K562 (cell line): ENCODE data around the gene TMEM117. TPM values are rescaled to one million over a fixed set of nuclear protein-coding genes. Genes with fewer than 3 reads are reported as not detected.
A peak's percentile ranks its signal among the peaks of the same experiment; 100 is the strongest.

Experiments used
- ATF1 ChIP-seq, 2 experiments: fragments of 450-650 bp in 1 of 2; IDR thresholded peaks; 2 replicates each; pipeline ENCODE4 v1.6.1; 2016; ENCODE audit warnings: missing compliant biosample characterization in 1 of 2, missing genetic modification characterization in 1 of 2
- BRD4 ChIP-seq: fragments of 200-600 bp; sonication (generic); IDR thresholded peaks from 2 replicates; pipeline ENCODE4 v1.6.1; 2017; ENCODE audit warnings: inconsistent platforms
- CBX2 ChIP-seq: fragments of 200-600 bp; sonication (generic); IDR thresholded peaks from one replicate; pipeline ENCODE4 v1.6.1; 2012; ENCODE audit warnings: mild to moderate bottlenecking, low read length, inconsistent platforms; ENCODE audit not compliant: insufficient read depth, poor library complexity, severe bottlenecking
- CHAMP1 ChIP-seq: fragments of 450-650 bp; IDR thresholded peaks from 2 replicates; pipeline ENCODE4 v1.6.1; 2016; ENCODE audit warnings: mild to moderate bottlenecking
- FOXA1 ChIP-seq: fragments of 450-650 bp; IDR thresholded peaks from 2 replicates; pipeline ENCODE4 v1.6.1; 2016; ENCODE audit warnings: mild to moderate bottlenecking, borderline replicate concordance
- FOXM1 ChIP-seq, 2 experiments: fragments of 450-650 bp in 1 of 2; sonication (generic) in 1 of 2; formaldehyde crosslinking in 1 of 2; IDR thresholded peaks; 2 replicates each; pipeline versions ENCODE4 v1.6.1 to v1.9.0; 2017 to 2022; ENCODE audit warnings: low read depth in 2 of 2, mild to moderate bottlenecking in 2 of 2, missing genetic modification reagents in 1 of 2, moderate library complexity in 1 of 2
- FOXP1 ChIP-seq: sonication (generic); formaldehyde crosslinking; IDR thresholded peaks from 2 replicates; pipeline ENCODE4 v1.8.0; 2022; ENCODE audit warnings: mild to moderate bottlenecking, missing genetic modification reagents
- GTF2B ChIP-seq: IDR thresholded peaks from 2 replicates; pipeline ENCODE4 v1.6.1; 2011; ENCODE audit not compliant: insufficient read length; ENCODE audit errors: extremely low read depth
- HES1 ChIP-seq: fragments of 450-650 bp; IDR thresholded peaks from 2 replicates; pipeline ENCODE4 v1.6.1; 2016; ENCODE audit warnings: low read depth, mild to moderate bottlenecking, moderate library complexity
- HIVEP1 ChIP-seq: fragments of 250-450 bp; sonication (Bioruptor Pico); IDR thresholded peaks from 2 replicates; pipeline ENCODE4 v1.4.0; 2020; ENCODE audit warnings: mild to moderate bottlenecking
- NR0B1 ChIP-seq: fragments of 450-650 bp; IDR thresholded peaks from one replicate; pipeline ENCODE4 v1.6.1; 2018; ENCODE audit warnings: mild to moderate bottlenecking, moderate library complexity; ENCODE audit not compliant: partially characterized antibody
- NR1H2 ChIP-seq: sonication (generic); formaldehyde crosslinking; IDR thresholded peaks from 2 replicates; pipeline ENCODE4 v1.4.0; 2020; ENCODE audit warnings: mild to moderate bottlenecking, missing genetic modification reagents
- NR3C1 ChIP-seq: sonication (generic); formaldehyde crosslinking; IDR thresholded peaks from 2 replicates; pipeline ENCODE4 v1.8.1; 2022; ENCODE audit warnings: missing genetic modification reagents
- PHTF2 ChIP-seq: fragments of 250-450 bp; sonication (Bioruptor Pico); IDR thresholded peaks from 2 replicates; pipeline ENCODE4 v1.5.0; 2021; ENCODE audit warnings: mild to moderate bottlenecking
- TAF15 ChIP-seq: fragments of 200-400 bp; formaldehyde crosslinking; IDR thresholded peaks from 2 replicates; pipeline ENCODE4 v1.6.1; 2017; ENCODE audit warnings: mild to moderate bottlenecking, low read depth, low read length, moderate library complexity
- ZNF384 ChIP-seq: IDR thresholded peaks from 2 replicates; pipeline ENCODE4 v1.6.1; 2012; ENCODE audit warnings: low read depth, low read length, improper control_type of control experiment
- ZNF561 ChIP-seq: fragments of 450-650 bp; formaldehyde crosslinking; conservative IDR thresholded peaks from 2 replicates; pipeline ENCODE4 v1.4.0; 2020; ENCODE audit warnings: mild to moderate bottlenecking, moderate library complexity
- ZNF639 ChIP-seq, 2 experiments: fragments of 200-800 bp in 1 of 2; sonication (Bioruptor generic) in 1 of 2; sonication (generic) in 1 of 2; formaldehyde crosslinking in 1 of 2; IDR thresholded peaks in 1 of 2; conservative IDR thresholded peaks in 1 of 2; 2 replicates each; pipeline versions ENCODE4 v1.5.0 to v1.6.1; 2016 to 2020; ENCODE audit warnings: missing compliant biosample characterization in 1 of 2, missing genetic modification characterization in 1 of 2, missing genetic modification reagents in 1 of 2
- ZNF644 ChIP-seq: fragments of 200-800 bp; sonication (Bioruptor generic); IDR thresholded peaks from 2 replicates; pipeline ENCODE4 v1.6.1; 2016; ENCODE audit warnings: low read depth, missing genetic modification characterization, missing compliant biosample characterization
- ZNF79 ChIP-seq: fragments of 250-450 bp; sonication (Bioruptor Pico); IDR thresholded peaks from 2 replicates; pipeline ENCODE4 v1.4.0; 2020; ENCODE audit warnings: low read depth, mild to moderate bottlenecking, moderate library complexity
- polyA plus RNA-seq, 8 experiments: library from polyadenylated mRNA; depleted of rRNA in 4 of 8; stranded (reverse) in 5 of 8; unstranded in 3 of 8; fragments of >200 nt; fragmentation: Nextera tagmentation in 2 of 8; fragmentation: Illumina TruSeq in 1 of 8; extraction: Ambion mirVana in 2 of 8; extraction: Trizol in 1 of 8; gene quantifications; 2 replicates each; pipeline versions ENCODE4 v1.2.1 to v1.2.3, GENCODE V29; 2011 to 2014; ENCODE audit warnings: inconsistent platforms in 1 of 8, missing spikeins in 1 of 8
- total RNA-seq, 7 experiments: library from RNA; depleted of rRNA in 6 of 7; stranded (reverse); fragments of >200 nt in 6 of 7; fragmentation: Illumina TruSeq in 2 of 7; extraction: Trizol in 2 of 7; gene quantifications; 2 replicates each; pipeline versions ENCODE4 v1.2.1 to v1.2.3, GENCODE V29; 2011 to 2021; ENCODE audit warnings: low replicate concordance in 1 of 7

The TMEM117 gene
- total and polyA plus RNA-seq, 9 of the 15 experiments (the other 6 are each of a cell fraction or from before 2014, with no cell fraction given): 0.31 to 2.8 (median 1.0) TPM

- no peak for TF ChIP-seq HES1
- no peak for TF ChIP-seq PHTF2
- no peak for TF ChIP-seq GTF2B
- no peak for TF ChIP-seq NR1H2
- TF ChIP-seq CBX2: no peak
- TF ChIP-seq BRD4: no peak
- peak; percentile 59; the same call in 1 of the 2 replicates for TF ChIP-seq FOXP1 (CRISPR knock-in tag)
- peak in 1 of 2 experiments; percentile 77; a peak in 2 of 4 replicates for TF ChIP-seq ZNF639 (CRISPR knock-in tag; conservative IDR thresholded peaks at IDR 0.05 in 1 of 2, IDR thresholded peaks at IDR 0.05 in 1 of 2)
- no peak for TF ChIP-seq ZNF644 (tag)
- no peak for TF ChIP-seq FOXA1
- TF ChIP-seq ZNF561 (CRISPR knock-in tag): no peak
- TF ChIP-seq ZNF79 (CRISPR knock-in tag): no peak
- no peak for TF ChIP-seq CHAMP1
- TF ChIP-seq TAF15: no peak
- no peak for TF ChIP-seq FOXM1 (IDR thresholded peaks at IDR 0.05; ENCODE audit: low read depth)
- no peak for TF ChIP-seq FOXM1 (CRISPR knock-in tag; IDR thresholded peaks at IDR 0.05; ENCODE audit: low read depth)
- no peak for TF ChIP-seq ZNF384
- no peak for TF ChIP-seq NR3C1 (CRISPR knock-in tag)
- no peak for TF ChIP-seq ATF1 (CRISPR knock-in tag; IDR thresholded peaks at IDR 0.05)
- TF ChIP-seq ATF1 (tag; IDR thresholded peaks at IDR 0.05): peak; percentile 56; the same call in 1 of the 2 replicates
- TF ChIP-seq HIVEP1 (CRISPR knock-in tag): no peak
- TF ChIP-seq NR0B1: no peak
Observed at GRCh38 chr12:43835656-43836474, at the start of gene TMEM117 (continued).
